GM12801 (cell line): ENCODE data around the gene FRMD5.

ENCODE experiments used
- CTCF ChIP-seq: IDR thresholded peaks from one replicate; pipeline ENCODE4 v1.5.1; 2011; ENCODE audit warnings: control low read depth; ENCODE audit not compliant: insufficient read length; ENCODE audit errors: extremely low read depth

The FRMD5 gene

GRCh38 chr15:43905755-43906154 lies 289.3 kb downstream of the FRMD5 start:
- TF ChIP-seq CTCF = no peak

- TF ChIP-seq CTCF = no peak
Measured at GRCh38 chr15:43903864-43904290, 291.2 kb downstream of the FRMD5 start.

- TF ChIP-seq CTCF = no peak
Measured at GRCh38 chr15:43901495-43901894, 293.6 kb downstream of the FRMD5 start.

GRCh38 chr15:43900996-43901395 lies 294.1 kb downstream of the FRMD5 start:
- TF ChIP-seq CTCF = no peak

GRCh38 chr15:43899928-43900327 lies 295.1 kb downstream of the FRMD5 start:
- no peak for TF ChIP-seq CTCF

GRCh38 chr15:43898891-43899290 lies 296.2 kb downstream of the FRMD5 start:
- TF ChIP-seq CTCF = no peak

GRCh38 chr15:43896543-43896942 lies 298.5 kb downstream of the FRMD5 start:
- TF ChIP-seq CTCF = no peak

- TF ChIP-seq CTCF = no peak
Measured at GRCh38 chr15:43895586-43895985, 299.5 kb downstream of the FRMD5 start.
